ENCODE data around the gene KRTAP10-10. TPM values are rescaled to one million over a fixed set of nuclear protein-coding genes. Genes with fewer than 3 reads are reported as not detected.
"Not testable (repeated sequence)": the region's sequence is repeated elsewhere in the genome, so short reads cannot be mapped to it uniquely, and the experiment has no call there.

KRTAP10-10 gene
- total RNA-seq, 2 experiments from 2014 or later: not detected

DNA sequence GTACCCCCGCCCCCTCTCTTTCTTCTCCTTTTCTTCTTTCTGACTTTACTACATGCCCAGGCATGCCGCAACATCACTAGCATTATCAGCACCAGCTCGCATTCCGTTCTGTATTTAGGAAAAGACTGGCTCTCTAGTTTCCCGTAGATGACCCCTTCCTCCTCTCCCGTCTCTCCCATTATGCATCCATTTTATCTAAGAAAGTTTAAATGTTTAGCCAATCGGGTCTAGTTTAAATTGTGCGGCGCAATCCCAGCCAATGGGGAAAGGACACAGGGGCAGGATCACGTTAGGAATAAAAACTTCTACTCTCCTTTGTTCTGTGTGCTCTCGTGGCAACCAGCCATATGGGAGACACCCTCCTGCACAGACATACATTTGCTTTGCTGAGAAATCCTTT lies 39.1 kb upstream of the KRTAP10-10 start:
- no peak for DNase-seq
- Mint-ChIP-seq H3K9me3 (no peaks in the 10 kb centered on the region), H3K4me3 (no peak overlapping the region), H3K36me3 (ENCODE audit: low read depth) (no peaks in the 10 kb centered on the region), H3K27ac (no peak overlapping the region), H3K27me3 (peaks cover 13% of the 10 kb centered on the region), H3K4me1 (no peaks in the 10 kb centered on the region)
- ChIA-PET CTCF (no interaction called here), POLR2A (no interaction called here)

DNA sequence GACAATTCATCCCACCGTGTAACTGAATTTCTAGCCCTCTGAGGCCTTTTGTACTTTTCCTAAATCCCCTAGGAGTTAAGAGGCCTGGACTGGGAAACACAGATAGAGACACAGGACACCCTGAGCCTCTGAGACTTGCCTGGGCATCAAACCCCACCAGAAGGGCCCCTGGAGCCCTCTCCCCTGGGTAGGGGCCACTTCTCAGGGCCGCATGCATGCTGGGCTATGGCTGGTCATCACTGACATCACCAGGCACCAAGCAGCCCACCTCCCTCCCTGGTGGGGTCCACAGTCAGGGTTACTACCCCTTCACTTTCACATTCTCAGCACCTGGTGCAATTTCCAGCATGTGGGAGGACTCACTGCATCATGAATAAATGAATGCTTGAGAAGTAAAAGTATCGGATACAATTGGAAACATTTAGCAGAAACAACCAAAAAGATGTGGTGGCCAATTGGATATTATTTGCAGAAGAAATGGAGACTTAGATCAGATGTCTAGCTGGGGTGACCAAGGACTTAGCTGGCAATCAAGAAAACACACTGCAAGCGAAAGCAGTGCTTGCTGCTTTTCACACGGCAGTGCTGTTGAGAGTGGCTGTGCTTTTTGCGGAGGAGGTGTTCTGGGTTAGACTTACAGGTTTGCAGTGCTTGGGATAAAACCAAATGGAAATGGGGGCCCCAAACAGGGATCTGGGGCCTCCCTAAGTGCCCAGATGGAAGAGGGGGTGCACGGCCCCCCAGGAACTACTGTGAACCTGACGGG lies 37.7 kb upstream of the KRTAP10-10 start:
- H3K9me3 Mint-ChIP-seq: no peaks in the 10 kb centered on the region
- DNase-seq: no peak
- ChIA-PET CTCF (no interaction called here), POLR2A (no interaction called here)
- no peak overlapping the region for H3K27ac Mint-ChIP-seq
- no peaks in the 10 kb centered on the region for H3K36me3 Mint-ChIP-seq (ENCODE audit: low read depth)
- H3K4me3 Mint-ChIP-seq: no peak overlapping the region
- no peaks in the 10 kb centered on the region for H3K4me1 Mint-ChIP-seq
- peaks cover 15% of the 10 kb centered on the region for H3K27me3 Mint-ChIP-seq

DNA sequence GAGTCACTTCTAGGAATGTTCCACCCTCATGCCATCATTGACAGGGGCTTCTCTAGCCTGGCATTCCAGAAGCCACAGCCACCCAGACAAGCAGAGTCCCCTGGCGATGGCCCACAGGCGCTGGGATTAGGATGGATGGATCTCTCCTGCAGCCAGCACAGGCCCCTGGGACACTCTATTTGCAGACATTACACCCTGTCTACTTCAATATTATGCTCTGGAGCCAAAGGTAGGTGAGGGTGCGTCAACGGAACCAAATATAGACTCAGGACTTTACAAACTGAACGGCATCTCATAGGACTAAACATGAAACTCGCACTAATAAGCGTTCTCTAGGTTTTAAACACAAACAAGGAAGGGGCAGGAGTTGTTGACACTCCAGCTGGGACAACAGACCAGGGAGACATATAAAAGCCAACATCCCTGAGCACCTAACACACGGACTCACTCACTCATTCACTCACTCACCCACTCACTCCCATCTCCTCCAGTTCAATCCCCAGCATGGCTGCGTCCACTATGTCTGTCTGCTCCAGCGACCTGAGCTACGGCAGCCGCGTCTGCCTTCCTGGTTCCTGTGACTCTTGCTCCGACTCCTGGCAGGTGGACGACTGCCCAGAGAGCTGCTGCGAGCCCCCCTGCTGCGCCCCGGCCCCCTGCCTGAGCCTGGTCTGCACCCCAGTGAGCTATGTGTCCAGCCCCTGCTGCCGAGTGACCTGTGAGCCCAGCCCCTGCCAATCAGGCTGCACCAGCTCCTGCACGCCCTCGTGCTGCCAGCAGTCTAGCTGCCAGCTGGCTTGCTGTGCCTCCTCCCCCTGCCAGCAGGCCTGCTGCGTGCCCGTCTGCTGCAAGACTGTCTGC lies 36.8 kb upstream of the KRTAP10-10 start, which contains the start of gene KRTAP10-7:
Gene KRTAP10-7 (plus strand): TSS at position 480 of the 861 bp plus-strand sequence. CDS start 25 bp downstream, at position 505.
- H3K36me3 Mint-ChIP-seq (ENCODE audit: low read depth); H3K27ac Mint-ChIP-seq; H3K4me3 Mint-ChIP-seq; CTCF ChIA-PET; H3K4me1 Mint-ChIP-seq; DNase-seq; POLR2A ChIA-PET; H3K9me3 Mint-ChIP-seq: not testable (repeated sequence)
- peaks cover 21% of the 10 kb centered on the region for H3K27me3 Mint-ChIP-seq

DNA sequence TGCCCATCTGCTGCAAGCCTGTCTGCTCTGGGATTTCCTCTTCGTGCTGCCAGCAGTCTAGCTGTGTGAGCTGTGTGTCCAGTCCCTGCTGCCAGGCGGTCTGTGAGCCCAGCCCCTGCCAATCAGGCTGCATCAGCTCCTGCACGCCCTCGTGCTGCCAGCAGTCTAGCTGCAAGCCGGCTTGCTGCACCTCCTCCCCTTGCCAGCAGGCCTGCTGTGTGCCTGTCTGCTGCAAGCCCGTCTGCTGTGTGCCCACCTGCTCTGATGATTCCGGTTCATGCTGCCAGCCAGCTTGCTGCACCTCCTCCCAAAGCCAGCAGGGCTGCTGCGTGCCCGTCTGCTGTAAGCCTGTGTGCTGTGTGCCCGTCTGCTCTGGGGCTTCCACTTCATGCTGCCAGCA lies 36.1 kb upstream of the KRTAP10-10 start:
- H3K27me3 Mint-ChIP-seq: peaks cover 27% of the 10 kb centered on the region
- H3K27ac Mint-ChIP-seq; POLR2A ChIA-PET; H3K36me3 Mint-ChIP-seq (ENCODE audit: low read depth); CTCF ChIA-PET; H3K9me3 Mint-ChIP-seq; H3K4me3 Mint-ChIP-seq; H3K4me1 Mint-ChIP-seq; DNase-seq: not testable (repeated sequence)

DNA sequence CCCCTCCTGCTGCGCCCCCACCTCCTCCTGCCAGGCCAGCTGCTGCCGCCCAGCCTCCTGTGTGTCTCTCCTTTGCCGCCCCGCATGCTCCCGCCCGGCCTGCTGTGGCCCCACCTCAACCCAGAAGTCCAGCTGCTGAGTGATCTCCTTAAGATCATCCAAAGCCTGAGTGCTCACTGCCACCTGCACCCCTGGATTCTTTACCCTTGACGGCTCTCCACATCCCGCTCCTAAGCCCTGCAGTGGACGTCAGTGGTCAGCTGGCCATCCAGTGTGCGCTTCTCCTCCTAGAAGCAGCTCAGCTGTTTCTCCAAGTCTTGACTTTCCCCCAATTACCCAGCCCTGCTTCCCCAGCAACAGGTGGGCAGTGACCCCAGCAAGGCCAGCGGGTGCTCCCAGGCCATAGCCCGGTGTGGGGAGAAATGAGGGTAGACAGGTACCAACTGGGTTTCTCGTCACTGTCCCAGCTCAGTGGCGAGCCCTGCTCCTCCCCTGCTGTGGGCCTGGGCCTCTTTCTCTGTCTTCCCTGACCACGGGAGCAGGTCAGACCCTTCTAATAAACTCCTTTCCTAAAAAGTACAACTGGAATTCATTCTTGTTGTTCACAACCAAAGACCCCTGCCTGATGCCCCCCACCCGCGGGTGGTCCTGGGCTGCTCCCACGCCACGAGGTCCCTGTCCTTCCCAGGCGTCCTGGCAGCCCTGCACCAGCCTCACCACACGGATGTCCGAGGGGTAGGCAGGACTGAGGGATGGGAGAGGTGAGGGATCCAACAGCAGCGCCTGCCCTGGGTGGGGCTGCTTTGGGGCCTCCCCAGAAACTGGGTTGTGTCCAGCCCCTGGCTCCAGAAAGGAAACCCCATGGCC lies 35.3 kb upstream of the KRTAP10-10 start:
- Mint-ChIP-seq H3K4me1 (no peaks in the 10 kb centered on the region), H3K36me3 (ENCODE audit: low read depth) (no peaks in the 10 kb centered on the region), H3K9me3 (peaks cover 4% of the 10 kb centered on the region), H3K4me3 (no peak overlapping the region), H3K27ac (no peak overlapping the region), H3K27me3 (peaks cover 31% of the 10 kb centered on the region)
- no peak for DNase-seq
- ChIA-PET CTCF (no interaction called here), POLR2A (no interaction called here)

DNA sequence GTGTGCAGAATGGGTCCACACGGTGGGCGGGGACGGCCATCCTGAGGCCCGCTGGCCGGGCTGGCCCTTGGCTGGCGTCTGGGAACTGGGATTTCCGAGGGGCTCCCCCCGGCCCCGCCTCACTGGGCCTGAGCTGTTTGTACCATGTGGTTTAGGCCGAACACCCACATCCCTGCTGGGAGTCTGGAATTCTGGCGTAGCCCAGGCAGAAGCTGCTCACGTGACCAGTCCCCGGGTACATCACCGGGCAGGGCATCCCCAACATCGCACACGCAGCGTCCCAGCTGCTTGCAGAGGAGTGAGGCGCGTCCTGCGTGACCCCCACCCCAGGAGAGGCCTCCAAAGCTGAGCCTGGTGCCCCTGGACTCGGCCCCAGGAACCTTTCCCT lies 34.7 kb upstream of the KRTAP10-10 start:
- Mint-ChIP-seq H3K27ac (no peak overlapping the region), H3K27me3 (peaks cover 31% of the 10 kb centered on the region), H3K4me3 (no peak overlapping the region), H3K4me1 (no peaks in the 10 kb centered on the region), H3K9me3 (peaks cover 4% of the 10 kb centered on the region), H3K36me3 (ENCODE audit: low read depth) (no peaks in the 10 kb centered on the region)
- DNase-seq: no peak
- ChIA-PET CTCF (no interaction called here), POLR2A (no interaction called here)

DNA sequence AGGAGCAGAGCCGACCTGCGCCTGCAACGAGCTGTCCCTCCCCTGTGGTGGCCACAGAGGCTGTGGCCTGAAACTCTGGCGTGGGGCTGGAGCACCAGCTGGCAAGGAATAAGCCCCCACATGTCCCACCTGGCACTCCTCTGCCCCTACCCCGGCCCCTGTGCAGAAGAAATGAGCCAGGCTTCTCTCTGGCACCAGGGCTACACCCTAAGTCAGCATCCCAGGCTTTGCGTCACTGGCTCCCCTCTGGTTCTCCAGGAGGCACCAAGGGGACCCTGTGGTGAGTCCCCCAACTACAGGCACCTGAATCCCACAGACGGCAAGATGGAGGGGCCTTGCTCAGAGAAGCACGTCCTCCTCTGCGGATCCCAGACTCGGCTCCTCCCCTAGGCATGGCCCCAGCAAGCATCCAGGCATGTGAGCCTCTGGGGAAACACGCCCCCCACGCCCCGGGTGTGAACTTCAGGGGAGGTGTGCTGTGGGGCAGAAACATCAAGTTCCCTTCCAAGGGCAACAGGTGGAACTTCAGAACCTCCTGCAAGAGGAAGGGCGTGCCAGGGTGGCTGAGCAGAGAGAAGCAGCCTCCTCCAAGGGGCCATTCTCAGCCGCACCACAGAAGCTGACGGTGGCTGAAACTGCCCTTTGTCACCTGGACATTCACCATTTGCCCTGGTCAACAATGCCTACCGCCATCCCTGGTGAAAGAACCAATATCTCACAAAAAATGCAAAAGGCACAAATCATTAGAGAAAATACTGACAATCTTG lies 33.9 kb upstream of the KRTAP10-10 start:
- peaks cover 24% of the 10 kb centered on the region for H3K27me3 Mint-ChIP-seq
- H3K9me3 Mint-ChIP-seq: peaks cover 4% of the 10 kb centered on the region
- no peak overlapping the region for H3K27ac Mint-ChIP-seq
- no peak overlapping the region for H3K4me3 Mint-ChIP-seq
- H3K4me1 Mint-ChIP-seq: no peaks in the 10 kb centered on the region
- ChIA-PET CTCF (no interaction called here), POLR2A (no interaction called here)
- H3K36me3 Mint-ChIP-seq (ENCODE audit: low read depth): no peaks in the 10 kb centered on the region
- no peak for DNase-seq

DNA sequence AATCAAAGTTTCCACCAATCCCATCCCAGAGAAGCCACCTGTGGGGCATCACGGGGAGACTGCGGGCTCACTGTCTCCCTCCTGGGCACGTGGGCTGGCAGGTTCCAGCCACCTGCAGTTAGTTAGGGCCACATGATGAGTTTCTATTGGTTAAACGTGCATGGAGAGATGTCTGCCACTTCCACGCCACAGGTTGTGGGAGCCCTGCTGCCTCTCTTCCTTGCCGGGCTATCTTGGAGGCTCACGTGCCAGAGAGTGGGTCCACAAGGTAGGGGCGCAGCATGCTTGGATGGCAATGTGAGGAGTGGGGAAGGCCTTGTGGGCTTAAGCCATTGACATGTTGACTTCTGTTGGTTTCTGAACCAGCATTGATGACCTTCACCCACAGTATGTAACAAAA lies 33.2 kb upstream of the KRTAP10-10 start:
- DNase-seq: no peak
- Mint-ChIP-seq H3K4me1 (no peaks in the 10 kb centered on the region), H3K36me3 (ENCODE audit: low read depth) (peaks cover 1% of the 10 kb centered on the region), H3K27me3 (peaks cover 22% of the 10 kb centered on the region), H3K4me3 (no peak overlapping the region), H3K9me3 (peaks cover 6% of the 10 kb centered on the region), H3K27ac (no peak overlapping the region)
- ChIA-PET CTCF (no interaction called here), POLR2A (no interaction called here)

DNA sequence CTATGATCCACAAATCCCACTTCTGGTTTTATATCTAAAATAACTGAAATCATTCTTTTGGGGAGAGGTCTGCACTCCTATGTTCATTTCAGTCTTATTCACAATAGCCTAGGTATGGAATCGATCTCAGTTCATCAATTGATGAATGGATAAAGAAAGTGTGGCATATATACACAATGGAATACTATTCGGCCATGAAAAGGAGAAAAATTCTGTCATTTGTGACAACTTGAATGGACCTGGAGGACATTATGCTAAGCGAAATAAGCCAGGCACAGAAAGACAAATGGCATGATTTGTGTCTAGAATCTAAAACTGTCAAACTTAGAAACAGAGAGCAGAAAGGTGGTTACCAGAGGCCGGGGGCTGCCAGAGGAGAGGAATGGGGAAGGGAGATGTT lies 30.7 kb upstream of the KRTAP10-10 start:
- Mint-ChIP-seq H3K27me3 (peaks cover 29% of the 10 kb centered on the region), H3K36me3 (ENCODE audit: low read depth) (peaks cover 10% of the 10 kb centered on the region), H3K27ac (no peak overlapping the region), H3K9me3 (peaks cover 28% of the 10 kb centered on the region), H3K4me3 (no peak overlapping the region), H3K4me1 (no peaks in the 10 kb centered on the region)
- POLR2A ChIA-PET: no interaction called here
- DNase-seq: no peak
- CTCF ChIA-PET: no interaction called here

DNA sequence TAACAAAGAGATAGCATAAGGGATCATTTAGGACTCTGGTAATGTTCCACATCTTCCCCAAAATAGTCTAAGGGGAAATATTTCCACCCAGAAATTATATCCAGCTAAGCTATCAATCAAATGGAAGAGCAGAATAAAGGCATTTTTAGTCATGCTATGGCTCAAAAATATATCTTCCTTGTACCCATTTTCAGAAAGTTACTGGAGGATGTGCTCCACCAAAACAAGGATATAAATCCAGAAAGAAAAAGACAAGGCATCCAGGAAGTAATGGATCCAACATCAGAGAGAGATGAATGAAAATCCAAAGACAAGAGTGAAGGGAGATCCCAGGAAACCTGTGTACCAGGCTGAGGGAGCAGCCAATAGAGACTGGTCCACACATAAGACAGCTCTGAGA lies 28.0 kb upstream of the KRTAP10-10 start:
- no peak for DNase-seq
- CTCF ChIA-PET: no interaction called here
- Mint-ChIP-seq H3K4me3 (no peak overlapping the region), H3K4me1 (no peaks in the 10 kb centered on the region), H3K36me3 (ENCODE audit: low read depth) (peaks cover 10% of the 10 kb centered on the region), H3K27me3 (peaks cover 29% of the 10 kb centered on the region), H3K27ac (no peak overlapping the region), H3K9me3 (peaks cover 36% of the 10 kb centered on the region)
- POLR2A ChIA-PET: interaction anchor here (1.8 kb wide), 1 partner anchor 10 kb away, joined by 4 read pairs; no protein-coding TSS in a partner anchor

DNA sequence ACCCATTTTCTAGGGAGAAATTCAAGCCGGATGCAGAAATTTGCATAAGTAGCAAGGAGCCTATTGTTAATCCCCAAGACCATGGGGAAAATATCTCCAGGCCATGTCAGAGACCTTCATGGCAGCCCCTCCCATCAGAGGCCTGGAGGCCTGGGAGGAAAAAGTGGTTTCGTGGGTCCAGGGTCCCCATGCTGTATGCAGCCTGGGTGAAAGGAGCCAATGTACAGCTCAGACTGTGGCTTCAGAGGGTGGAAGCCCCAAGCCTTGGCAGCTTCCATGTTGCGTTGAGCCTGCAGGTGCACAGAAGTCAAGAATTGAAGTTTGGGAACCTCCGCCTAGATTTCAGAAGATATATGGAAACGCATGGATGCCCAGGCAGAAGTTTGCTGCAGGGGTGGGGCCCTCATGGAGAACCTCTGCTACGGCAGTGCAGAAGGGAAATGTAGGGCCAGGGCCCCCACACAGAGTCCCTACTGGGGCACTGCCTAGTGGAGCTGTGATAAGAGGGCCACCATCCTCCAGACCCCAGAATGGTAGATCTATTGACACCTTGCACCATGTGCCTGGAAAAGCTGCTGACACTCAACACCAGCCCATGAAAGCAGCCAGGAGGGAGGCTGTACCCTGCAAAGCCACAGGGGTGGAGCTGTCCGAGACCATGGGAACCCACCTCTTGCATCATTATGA lies 26.9 kb upstream of the KRTAP10-10 start:
- H3K9me3 Mint-ChIP-seq: peaks cover 36% of the 10 kb centered on the region
- H3K4me1 Mint-ChIP-seq, H3K27ac Mint-ChIP-seq, DNase-seq, CTCF ChIA-PET, H3K4me3 Mint-ChIP-seq: not testable (repeated sequence)
- H3K36me3 Mint-ChIP-seq (ENCODE audit: low read depth): peaks cover 10% of the 10 kb centered on the region
- H3K27me3 Mint-ChIP-seq: peaks cover 18% of the 10 kb centered on the region
- POLR2A ChIA-PET: interaction anchor here (1.8 kb wide), 1 partner anchor 9 kb away, joined by 4 read pairs; no protein-coding TSS in a partner anchor

DNA sequence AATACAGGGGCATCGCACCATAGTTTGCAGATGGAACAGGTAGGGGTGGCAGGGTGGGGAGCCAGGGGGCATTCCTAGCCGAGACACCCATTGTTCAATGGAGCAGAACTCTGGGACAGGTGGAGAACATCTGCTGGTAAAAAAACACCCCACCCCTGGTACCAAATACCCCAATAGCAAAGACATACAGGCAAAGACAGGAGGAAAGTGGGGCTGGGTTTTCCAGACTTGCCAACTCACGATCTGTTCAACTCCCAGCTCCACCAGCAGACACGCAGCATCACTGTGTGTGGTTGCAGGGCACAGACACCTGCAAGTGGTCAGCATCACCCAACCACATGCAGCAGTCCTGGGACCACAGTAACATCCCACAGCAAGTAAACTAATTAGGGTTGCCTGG lies 25.6 kb upstream of the KRTAP10-10 start:
- DNase-seq: no peak
- H3K27ac Mint-ChIP-seq: no peak overlapping the region
- H3K27me3 Mint-ChIP-seq: peaks cover 9% of the 10 kb centered on the region
- H3K36me3 Mint-ChIP-seq (ENCODE audit: low read depth): peaks cover 10% of the 10 kb centered on the region
- CTCF ChIA-PET: no interaction called here
- peaks cover 6% of the 10 kb centered on the region for H3K4me1 Mint-ChIP-seq
- POLR2A ChIA-PET: no interaction called here
- H3K4me3 Mint-ChIP-seq: no peak overlapping the region
- H3K9me3 Mint-ChIP-seq: peaks cover 34% of the 10 kb centered on the region

Measured in activated CD4-positive, alpha-beta memory T cell treated with anti-CD3 and anti-CD28 coated beads, Interleukin-2, amount 10 ng/mL, durations not matched to agents 7 days and 5 days (primary cell).